ENCODE data around the gene ABCB10.
"Not testable (repeated sequence)": the region's sequence is repeated elsewhere in the genome, so short reads cannot be mapped to it uniquely, and the experiment has no call there.

ABCB10 gene

GRCh38 chr1:229572286-229572685 is 13.8 kb upstream of the ABCB10 start:
- no peak for DNase-seq (ENCODE audit: low read depth in 2 of 2)

GRCh38 chr1:229570891-229571516 is 12.5 kb upstream of the ABCB10 start:
- DNase-seq (ENCODE audit: low read depth in 2 of 2): no peak

GRCh38 chr1:229570305-229570704 is 11.8 kb upstream of the ABCB10 start:
- no peak for DNase-seq (ENCODE audit: low read depth in 2 of 2)

GRCh38 chr1:229567109-229567868 is 8.8 kb upstream of the ABCB10 start:
- no peak for DNase-seq (ENCODE audit: low read depth in 2 of 2)

GRCh38 chr1:229563701-229564100 is 5.2 kb upstream of the ABCB10 start:
- DNase-seq (ENCODE audit: low read depth in 2 of 2): no peak

- DNase-seq (ENCODE audit: low read depth in 2 of 2): no peak
These were observed 4.7 kb upstream of the ABCB10 start for GRCh38 chr1:229563241-229563640.

GRCh38 chr1:229562686-229563085 is 4.2 kb upstream of the ABCB10 start:
- no peak for DNase-seq (ENCODE audit: low read depth in 2 of 2)

GRCh38 chr1:229561141-229561540 is 2.6 kb upstream of the ABCB10 start:
- DNase-seq (ENCODE audit: low read depth in 2 of 2): no peak

- DNase-seq (ENCODE audit: low read depth in 2 of 2): not testable (repeated sequence)
These were observed 1.6 kb upstream of the ABCB10 start for GRCh38 chr1:229560124-229560523.

GRCh38 chr1:229559336-229559801 is 862 bp upstream of the ABCB10 start:
- not testable (repeated sequence) for DNase-seq (ENCODE audit: low read depth in 2 of 2)

- peak in 1 of 2 donors; percentile 8 for DNase-seq (ENCODE audit: low read depth in 2 of 2)
These were observed 543 bp downstream of the ABCB10 start for GRCh38 chr1:229557913-229558414.

GRCh38 chr1:229557200-229557850 is 1.2 kb downstream of the ABCB10 start:
- no peak for DNase-seq (ENCODE audit: low read depth in 2 of 2)

- no peak for DNase-seq (ENCODE audit: low read depth in 2 of 2)
These were observed 3.5 kb downstream of the ABCB10 start for GRCh38 chr1:229554886-229555621.

- no peak for DNase-seq (ENCODE audit: low read depth in 2 of 2)
These were observed 4.8 kb downstream of the ABCB10 start for GRCh38 chr1:229553621-229554130.

GRCh38 chr1:229552732-229553131 is 5.8 kb downstream of the ABCB10 start:
- no peak for DNase-seq (ENCODE audit: low read depth in 2 of 2)

- no peak for DNase-seq (ENCODE audit: low read depth in 2 of 2)
These were observed 7.5 kb downstream of the ABCB10 start for GRCh38 chr1:229550812-229551567.

- DNase-seq (ENCODE audit: low read depth in 2 of 2): no peak
These were observed 11.0 kb downstream of the ABCB10 start for GRCh38 chr1:229547542-229547941.

GRCh38 chr1:229544587-229544986 is 13.9 kb downstream of the ABCB10 start:
- no peak for DNase-seq (ENCODE audit: low read depth in 2 of 2)

- no peak for DNase-seq (ENCODE audit: low read depth in 2 of 2)
These were observed 18.5 kb downstream of the ABCB10 start for GRCh38 chr1:229539863-229540506.

GRCh38 chr1:229538945-229539344 is 19.6 kb downstream of the ABCB10 start:
- DNase-seq (ENCODE audit: low read depth in 2 of 2): no peak

Measured in stimulated activated CD8-positive, alpha-beta memory T cell treated with anti-CD3 and anti-CD28 coated beads, Interleukin-15, amount 100 ng/mL, for 48 hours (primary cell).